ENCODE results near the gene RNF123.

RNF123 gene

DNA sequence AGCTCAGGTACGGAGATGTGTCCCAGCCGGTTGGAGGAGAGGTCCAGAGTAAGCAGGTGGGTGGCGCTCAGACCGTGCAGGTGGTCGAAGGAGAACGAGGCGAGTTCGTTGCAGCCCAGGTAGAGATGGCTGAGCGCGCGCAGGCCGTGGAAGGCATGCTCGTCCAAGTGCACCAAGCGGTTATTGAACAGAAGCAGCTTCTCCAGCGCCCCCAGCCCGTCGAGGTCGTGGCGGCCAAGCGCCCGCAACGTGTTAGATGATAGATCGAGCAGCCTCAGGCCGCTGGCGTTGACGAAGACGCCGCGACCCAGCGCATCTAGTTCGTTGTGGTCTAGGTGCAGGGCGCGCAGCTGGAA lies 29.5 kb downstream of the RNF123 start:
- DNase-seq (ENCODE audit: low read depth, low spot score) = no peak

- peak; percentile 79 for DNase-seq (ENCODE audit: low read depth, low spot score)
Observed at GRCh38 chr3:49719214-49719884, 30.0 kb downstream of the RNF123 start, which contains the start of gene AMIGO3. Gene AMIGO3, minus strand, starts transcription at chr3:49719684. Its CDS starts 219 bp downstream, at chr3:49719465.

DNA sequence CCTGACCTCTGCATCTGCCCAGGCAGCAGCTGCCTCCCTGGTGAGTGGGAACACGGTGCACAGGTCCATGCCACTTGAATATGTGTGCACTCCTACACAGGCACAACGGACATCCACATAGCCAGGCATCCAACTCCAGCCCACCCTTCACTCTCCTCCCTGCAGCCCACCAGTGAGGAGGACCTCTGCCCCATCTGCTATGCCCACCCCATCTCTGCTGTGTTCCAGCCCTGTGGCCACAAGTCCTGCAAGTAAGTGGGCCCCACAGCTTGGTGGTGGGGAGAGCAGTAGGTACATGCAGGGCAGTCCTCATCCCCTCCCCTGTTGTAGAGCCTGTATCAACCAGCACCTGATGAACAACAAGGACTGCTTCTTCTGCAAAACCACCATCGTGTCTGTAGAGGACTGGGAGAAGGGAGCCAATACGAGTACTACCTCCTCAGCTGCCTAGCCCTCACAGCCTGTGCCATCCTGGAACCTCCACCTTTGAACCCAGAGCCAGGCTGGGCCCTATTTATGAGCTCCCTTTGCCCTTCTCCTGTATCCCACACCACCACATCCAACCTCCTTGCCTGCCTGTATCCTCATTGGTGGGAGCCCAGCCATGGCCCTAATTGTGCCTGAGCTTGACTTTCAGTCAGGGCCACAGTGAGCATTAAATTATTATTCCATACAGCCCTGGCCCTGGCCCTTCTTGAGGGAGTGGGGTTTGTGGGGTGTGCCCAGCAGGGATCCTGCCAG lies 31.7 kb downstream of the RNF123 start:
- DNase-seq (ENCODE audit: low read depth, low spot score) = no peak

- DNase-seq (ENCODE audit: low read depth, low spot score) = no peak
Observed at GRCh38 chr3:49721596-49721895, 32.2 kb downstream of the RNF123 start.

DNA sequence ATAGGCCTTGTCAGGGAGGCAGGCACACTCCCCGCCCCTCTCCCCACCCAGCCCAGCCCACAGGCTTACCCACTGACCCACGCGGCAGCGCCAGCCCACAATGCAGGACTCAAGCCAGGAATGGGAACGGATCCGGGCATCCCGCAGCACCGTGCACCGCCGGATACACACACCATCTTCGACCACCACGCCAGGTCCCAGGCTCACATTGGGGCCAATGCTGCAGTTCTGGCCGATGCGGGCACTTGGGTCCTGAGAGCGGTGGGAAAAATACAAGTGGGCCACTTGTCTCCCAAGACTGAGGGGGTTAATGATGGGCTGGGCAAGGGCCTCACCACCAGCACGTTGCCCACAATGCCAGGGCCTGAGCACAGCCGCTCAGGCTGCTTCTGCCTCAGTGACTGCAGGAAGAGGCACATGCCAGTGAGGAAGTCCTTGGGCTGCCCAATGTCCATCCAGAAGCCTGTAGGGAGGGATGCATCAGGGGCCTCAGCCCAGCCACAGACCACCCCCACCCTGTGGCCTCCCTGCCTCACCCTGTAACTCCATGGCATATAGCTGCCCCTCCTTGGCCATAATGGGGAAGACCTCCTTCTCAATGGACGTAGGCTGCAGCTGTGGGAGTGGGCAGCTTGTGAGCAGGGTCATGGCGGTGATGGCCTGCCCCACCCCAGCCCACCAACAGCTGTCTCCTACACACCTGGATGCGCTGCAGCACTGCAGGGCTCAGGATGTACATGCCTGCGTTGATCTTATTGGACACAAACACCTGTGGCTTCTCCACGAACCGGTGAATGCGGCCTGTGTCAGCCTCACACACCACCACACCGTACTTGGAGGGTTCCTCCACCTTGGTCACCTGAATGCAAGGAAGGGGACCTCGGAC lies 32.8 kb downstream of the RNF123 start:
- DNase-seq (ENCODE audit: low read depth, low spot score) = no peak

DNA sequence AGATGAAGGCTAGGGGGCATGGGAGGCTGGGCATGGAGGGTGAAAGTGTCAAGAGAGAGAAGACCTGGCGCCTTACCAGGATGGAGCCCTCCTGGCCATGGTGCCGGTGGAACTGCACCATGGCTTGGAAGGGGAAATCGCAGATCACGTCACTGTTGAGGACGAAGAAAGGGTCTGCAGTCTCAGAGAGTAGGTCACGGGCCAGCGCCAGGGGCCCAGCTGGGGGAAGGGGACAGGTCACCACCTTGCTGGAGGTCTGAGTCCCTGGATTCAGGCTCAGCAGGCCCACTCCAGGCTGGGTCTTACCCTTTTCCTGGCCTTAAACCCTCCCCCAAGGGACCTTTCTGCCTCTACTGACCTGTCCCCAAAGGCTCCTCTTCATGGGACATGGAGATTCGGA lies 33.5 kb downstream of the RNF123 start:
- no peak for DNase-seq (ENCODE audit: low read depth, low spot score)

- DNase-seq (ENCODE audit: low read depth, low spot score) = no peak
Observed at GRCh38 chr3:49723296-49723627, 33.9 kb downstream of the RNF123 start.

DNA sequence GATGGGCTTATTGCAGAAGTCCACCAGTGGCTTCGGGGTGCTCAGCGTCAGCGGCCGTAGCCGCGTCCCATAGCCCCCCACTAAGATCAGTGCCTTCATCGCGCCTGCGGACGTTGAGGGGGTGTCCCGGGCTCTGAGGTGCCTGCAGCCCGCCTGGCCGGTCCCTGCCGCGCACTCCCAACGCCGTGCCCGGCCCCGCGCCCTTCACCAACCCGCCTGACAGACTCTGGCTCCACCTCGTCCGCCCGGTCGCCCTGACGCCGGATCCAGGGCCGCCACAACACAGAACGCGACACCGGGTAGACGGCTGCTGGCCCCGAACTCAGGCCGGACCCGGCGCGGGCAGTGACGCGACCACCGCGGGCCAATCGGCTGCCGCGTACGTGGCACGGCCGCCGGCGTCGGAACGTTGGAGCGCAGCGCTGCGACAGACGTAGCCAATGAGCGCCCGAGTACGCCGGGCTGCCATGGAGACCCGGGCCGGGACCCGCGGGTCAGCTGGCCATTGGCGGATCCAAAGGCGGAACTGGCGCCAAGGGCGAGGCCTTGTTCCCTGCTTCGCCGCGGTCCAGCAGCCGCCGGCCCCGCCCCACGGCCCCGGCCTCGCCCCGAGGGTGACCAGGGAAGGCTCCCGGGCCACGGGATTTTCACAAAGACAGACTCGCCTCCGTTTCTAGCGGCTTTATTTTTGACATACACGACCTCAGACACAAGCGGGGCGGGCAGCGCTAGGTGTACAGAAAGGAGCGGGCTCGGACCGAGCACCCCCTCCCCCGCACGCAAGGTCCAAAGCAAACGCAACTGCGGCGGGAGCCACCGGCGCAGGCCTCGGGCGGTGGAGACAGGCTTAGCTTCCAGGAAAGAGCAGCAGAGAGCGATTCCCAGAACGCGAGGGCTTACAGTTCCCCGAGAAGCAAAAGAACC lies 34.5 kb downstream of the RNF123 start, which contains the start of gene GMPPB:
Gene GMPPB, minus strand, starts transcription at position 324 of the 924 bp plus-strand sequence. Its CDS starts 225 bp downstream, at position 99.
- DNase-seq (ENCODE audit: low read depth, low spot score) = peak; percentile 89

- DNase-seq (ENCODE audit: low read depth, low spot score) = no peak
Observed at GRCh38 chr3:49724586-49724985, 35.2 kb downstream of the RNF123 start.

DNA sequence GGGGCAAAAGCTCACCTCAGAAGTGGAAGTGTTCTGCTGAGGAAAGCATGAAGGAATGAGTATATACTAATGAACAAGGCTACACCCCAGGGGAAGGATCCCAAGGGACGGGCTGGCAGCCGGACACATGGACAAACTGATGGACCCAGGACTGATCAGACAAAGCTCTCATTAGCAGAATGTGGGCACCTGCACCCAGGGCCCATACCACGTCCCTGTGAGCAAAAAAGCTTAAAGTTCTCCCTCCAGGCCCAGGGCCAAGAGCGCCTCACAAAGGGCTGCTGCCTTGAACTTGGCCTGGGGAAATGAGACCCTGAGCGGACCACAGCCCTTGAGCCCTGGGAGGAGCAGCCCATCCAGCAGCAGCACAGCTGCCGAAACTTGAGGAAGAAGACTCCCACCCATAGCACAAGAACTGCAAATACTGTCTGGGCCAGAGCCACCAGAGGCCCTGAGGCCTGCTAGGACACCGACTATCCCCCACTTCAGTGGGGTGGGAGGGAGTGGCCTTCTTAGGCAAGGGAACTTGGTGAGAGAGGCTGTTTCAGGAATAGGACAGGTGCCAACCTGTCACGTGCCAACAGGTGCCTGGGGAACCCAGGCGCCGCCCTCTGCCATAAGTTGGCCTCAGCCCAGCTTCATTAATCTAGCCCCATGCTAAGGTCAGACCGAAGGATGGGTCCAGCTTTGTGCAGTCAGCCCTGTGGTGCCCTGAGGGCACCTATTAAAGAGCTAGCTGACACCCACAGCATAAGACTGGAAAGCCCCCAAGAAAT lies 36.7 kb downstream of the RNF123 start:
- no peak for DNase-seq (ENCODE audit: low read depth, low spot score)

DNA sequence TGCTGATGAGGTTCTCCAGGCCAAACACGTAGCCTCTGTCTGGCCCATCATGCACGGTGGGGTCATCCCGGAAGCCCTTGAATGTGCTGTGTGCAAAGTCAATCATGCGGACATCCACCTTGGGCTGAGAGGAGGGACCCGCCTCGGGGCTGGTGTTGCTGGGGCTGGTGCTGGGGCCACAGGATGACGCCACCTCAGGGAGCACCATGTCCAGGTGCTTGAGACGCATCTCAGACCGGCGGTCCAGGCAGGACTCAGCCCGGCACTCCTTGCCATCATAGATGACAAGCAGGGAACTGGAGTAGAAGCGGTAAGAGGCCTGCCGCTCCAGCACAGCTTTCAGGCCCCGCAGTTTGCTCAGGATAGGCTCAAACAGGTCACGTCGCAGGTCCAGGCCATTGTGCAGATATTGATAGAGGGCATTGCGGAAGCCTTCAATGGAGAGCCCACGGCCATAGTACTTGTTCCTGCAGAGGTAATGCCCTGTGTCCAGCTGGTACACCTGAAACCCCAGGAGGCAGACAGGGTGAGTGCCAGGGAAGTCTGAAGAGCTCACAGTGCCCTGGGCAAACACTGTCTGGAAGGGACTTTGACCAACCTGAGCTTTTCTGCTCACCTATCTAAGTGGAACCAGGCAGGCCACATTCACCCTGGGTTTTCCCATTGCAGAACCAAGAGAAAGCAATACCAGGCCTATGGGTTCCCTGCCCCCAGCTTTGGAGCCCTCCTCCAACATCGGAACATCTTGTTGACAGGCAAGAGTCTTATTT lies 38.0 kb downstream of the RNF123 start:
- DNase-seq (ENCODE audit: low read depth, low spot score) = no peak

DNA sequence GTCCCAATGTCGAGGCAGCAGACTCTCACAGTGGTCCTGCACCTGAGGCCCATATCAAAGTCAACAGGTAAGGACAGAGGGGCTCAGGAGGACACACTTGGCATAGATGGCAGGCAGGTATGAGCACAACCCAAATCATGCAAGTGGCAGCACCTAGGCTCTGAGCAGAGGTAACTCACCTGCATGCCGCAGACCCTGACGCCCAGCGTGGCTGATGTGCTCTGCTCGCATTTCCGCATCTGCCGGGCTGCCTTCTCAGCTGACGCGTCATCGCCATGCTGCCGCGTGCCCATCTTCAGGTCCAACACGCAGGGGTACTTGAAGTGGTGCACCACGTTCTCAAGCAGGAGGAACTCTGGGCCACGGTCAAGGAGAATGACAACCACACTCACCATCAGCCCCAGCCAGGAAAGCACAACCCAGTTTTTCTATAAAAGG lies 38.6 kb downstream of the RNF123 start:
- no peak for DNase-seq (ENCODE audit: low read depth, low spot score)

- DNase-seq (ENCODE audit: low read depth, low spot score) = no peak
Observed at GRCh38 chr3:49729966-49730609, 40.7 kb downstream of the RNF123 start.

GRCh38 chr3:49732597-49732996 lies 43.2 kb downstream of the RNF123 start:
- DNase-seq (ENCODE audit: low read depth, low spot score) = no peak

GRCh38 chr3:49733551-49733950 lies 44.2 kb downstream of the RNF123 start:
- DNase-seq (ENCODE audit: low read depth, low spot score) = no peak

DNA sequence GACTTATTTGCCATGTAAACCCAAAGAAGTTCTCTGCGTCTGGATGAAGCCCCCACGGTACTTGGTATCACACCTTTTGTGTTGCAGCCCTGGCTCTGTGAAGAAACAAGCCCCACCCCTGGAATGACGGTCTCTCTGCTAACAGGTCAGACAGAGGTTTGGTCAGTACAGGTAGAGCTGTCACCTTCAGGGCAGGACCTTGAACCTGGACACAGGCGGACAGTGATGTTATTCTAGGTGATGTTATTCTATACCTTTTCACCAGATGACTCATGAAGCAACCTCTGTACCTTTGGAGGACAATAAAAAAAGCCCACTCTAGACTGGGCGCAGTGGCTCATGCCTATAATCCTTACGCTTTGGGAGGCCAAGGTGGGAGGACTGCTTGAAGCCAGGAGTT lies 45.4 kb downstream of the RNF123 start:
- no peak for DNase-seq (ENCODE audit: low read depth, low spot score)

- DNase-seq (ENCODE audit: low read depth, low spot score) = no peak
Observed at GRCh38 chr3:49738067-49738713, 48.8 kb downstream of the RNF123 start.

- DNase-seq (ENCODE audit: low read depth, low spot score) = no peak
Observed at GRCh38 chr3:49740427-49740826, 51.1 kb downstream of the RNF123 start.

- no peak for DNase-seq (ENCODE audit: low read depth, low spot score)
Observed at GRCh38 chr3:49745986-49746385, 56.6 kb downstream of the RNF123 start.
